T-helper 17 cell (primary cell): Measurements from ENCODE around the gene INTS2. TPM values are rescaled to one million over a fixed set of nuclear protein-coding genes. Genes with fewer than 3 reads are reported as not detected.
A peak's percentile ranks its signal among the peaks of the same experiment; 100 is the strongest.
"Not testable (repeated sequence)": the region's sequence is repeated elsewhere in the genome, so short reads cannot be mapped to it uniquely, and the experiment has no call there.

Source experiments
- ATAC-seq: fragments of 150-1000 bp; cut with Tn5 transposase; 2 replicates; pipeline ENCODE4 v1.10.0; 2021; ENCODE audit warnings: mild to moderate bottlenecking, moderate library complexity
- DNase-seq, 3 donors: peaks; one replicate each; pipeline versions ENCODE4 v3.0.0 to v3.0.0-alpha.2; 2020 to 2021
- H3K9me3 ChIP-seq: one replicate; pipeline ENCODE4 v1.7.0; 2013; ENCODE audit warnings: low read length, mild to moderate bottlenecking; ENCODE audit not compliant: control insufficient read depth, poor library complexity, severe bottlenecking
- H3K27ac Mint-ChIP-seq: one replicate; pipeline ENCODE4 v1.8.0; 2022; ENCODE audit warnings: mild to moderate bottlenecking, moderate library complexity, mixed read lengths
- H3K27me3 Mint-ChIP-seq: one replicate; pipeline ENCODE4 v1.8.0; 2022; ENCODE audit warnings: mixed read lengths
- H3K36me3 Mint-ChIP-seq: one replicate; pipeline ENCODE4 v1.8.0; 2022; ENCODE audit warnings: low read depth, mixed read lengths
- H3K4me1 Mint-ChIP-seq: one replicate; pipeline ENCODE4 v1.8.0; 2022; ENCODE audit warnings: mild to moderate bottlenecking, mixed read lengths
- H3K4me3 Mint-ChIP-seq: one replicate; pipeline ENCODE4 v1.8.0; 2022; ENCODE audit warnings: mild to moderate bottlenecking, moderate library complexity, mixed read lengths
- total RNA-seq, 4 donors: library from RNA in 2 of 4; stranded (reverse) in 2 of 4; gene quantifications; one replicate each; pipeline ENCODE4 v1.2.3 and lab custom pipeline; 2022 to 2026

INTS2 gene
- total RNA-seq, 2 donors from 2014 or later, result 9.5 to 11.4 TPM

DNA sequence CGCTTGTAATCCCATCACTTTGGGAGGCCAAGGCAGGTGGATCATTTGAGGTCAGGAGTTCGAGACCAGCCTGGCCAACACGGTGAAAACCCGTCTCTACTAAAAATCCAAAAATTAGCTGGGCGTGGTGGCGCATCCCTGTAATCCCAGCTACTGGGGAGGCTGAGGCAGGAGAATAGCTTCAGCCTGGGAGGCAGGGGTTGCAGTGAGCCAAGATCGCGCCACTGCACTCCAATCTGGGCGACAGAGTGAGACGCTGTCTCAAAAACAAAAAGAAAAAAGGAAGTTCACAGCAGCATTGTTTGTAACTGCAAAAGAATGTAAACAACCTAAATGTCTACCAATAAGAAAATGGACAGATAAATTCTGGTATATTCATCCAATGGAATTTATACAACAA, 67.4 kb downstream of the INTS2 start:
- peaks cover 11% of the 10 kb centered on the region for H3K4me1 Mint-ChIP-seq
- DNase-seq, H3K4me3 Mint-ChIP-seq, H3K27me3 Mint-ChIP-seq, H3K36me3 Mint-ChIP-seq, ATAC-seq, H3K27ac Mint-ChIP-seq, H3K9me3 ChIP-seq: not testable (repeated sequence)

DNA sequence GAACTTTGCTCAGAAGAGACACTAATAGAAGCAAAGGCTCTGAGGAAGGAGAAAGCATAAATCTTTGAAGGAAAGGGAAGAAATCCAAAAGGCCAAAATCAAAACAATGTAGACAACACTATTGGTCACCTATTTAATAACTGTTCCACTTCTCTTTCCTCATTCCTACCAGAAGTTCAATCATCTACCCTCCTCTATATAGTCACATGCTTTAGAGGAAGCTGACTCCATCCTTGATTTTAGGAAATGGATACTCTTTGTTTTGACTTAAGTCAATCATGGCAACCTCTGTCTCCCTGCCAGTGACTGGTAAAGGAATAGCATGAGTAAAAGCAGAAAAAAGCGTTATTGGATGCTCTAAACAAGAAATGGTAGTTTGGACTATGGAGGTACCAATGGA, 71.7 kb downstream of the INTS2 start:
- H3K27me3 Mint-ChIP-seq, result no peaks in the 10 kb centered on the region
- ATAC-seq, result no peak
- peaks cover 7% of the 10 kb centered on the region for H3K36me3 Mint-ChIP-seq
- no peaks in the 10 kb centered on the region for H3K9me3 ChIP-seq
- DNase-seq, result no peak
- H3K4me3 Mint-ChIP-seq, result no peak overlapping the region
- peaks cover 3% of the 10 kb centered on the region for H3K4me1 Mint-ChIP-seq
- peak overlapping the region; percentile 34 for H3K27ac Mint-ChIP-seq

DNA sequence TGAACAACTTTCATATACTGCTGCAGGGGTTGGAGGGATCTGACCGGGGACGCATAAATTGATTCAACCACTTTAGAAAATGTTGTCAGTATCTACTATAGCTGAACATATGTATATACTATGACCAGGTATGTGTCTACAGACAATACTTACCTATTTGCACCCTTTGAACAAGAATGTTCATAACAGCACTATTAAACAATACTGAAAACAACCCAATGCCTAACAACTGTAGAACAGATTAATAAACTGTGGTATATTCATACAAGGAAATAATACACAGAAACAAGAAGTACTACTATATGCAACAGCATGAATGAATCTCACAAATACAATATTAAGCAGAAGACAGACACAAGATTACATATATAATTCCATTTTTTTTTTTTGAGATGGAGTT, 74.9 kb downstream of the INTS2 start:
- H3K27me3 Mint-ChIP-seq, result no peaks in the 10 kb centered on the region
- H3K36me3 Mint-ChIP-seq, result peaks cover 7% of the 10 kb centered on the region
- no peak overlapping the region for H3K27ac Mint-ChIP-seq
- H3K4me3 Mint-ChIP-seq, result no peak overlapping the region
- H3K4me1 Mint-ChIP-seq, result peaks cover 3% of the 10 kb centered on the region
- ATAC-seq, result no peak
- no peak for DNase-seq
- H3K9me3 ChIP-seq, result no peaks in the 10 kb centered on the region

DNA sequence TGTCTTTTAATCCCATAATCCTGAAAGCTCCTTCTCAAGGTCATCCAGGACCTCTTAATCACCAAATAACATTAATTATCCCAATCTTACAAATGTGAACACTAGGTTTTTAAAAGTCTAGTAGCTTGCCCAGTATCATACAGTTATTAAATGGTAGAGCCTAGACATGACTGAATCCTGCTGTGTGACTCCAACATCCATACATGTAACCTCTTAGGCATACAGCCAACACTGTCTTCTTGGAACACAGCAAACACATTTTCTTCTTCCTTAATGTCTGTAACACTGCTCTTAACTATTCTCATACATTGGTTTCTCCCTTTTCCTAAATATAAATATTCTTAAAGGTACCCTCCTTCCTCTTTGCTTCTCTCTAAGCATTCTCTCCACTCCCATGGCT, 78.1 kb downstream of the INTS2 start:
- ATAC-seq (no peak), DNase-seq (no peak)
- no peaks in the 10 kb centered on the region for H3K9me3 ChIP-seq
- Mint-ChIP-seq H3K27me3 (no peaks in the 10 kb centered on the region), H3K4me3 (no peak overlapping the region), H3K36me3 (peaks cover 3% of the 10 kb centered on the region), H3K4me1 (no peaks in the 10 kb centered on the region), H3K27ac (no peak overlapping the region)

DNA sequence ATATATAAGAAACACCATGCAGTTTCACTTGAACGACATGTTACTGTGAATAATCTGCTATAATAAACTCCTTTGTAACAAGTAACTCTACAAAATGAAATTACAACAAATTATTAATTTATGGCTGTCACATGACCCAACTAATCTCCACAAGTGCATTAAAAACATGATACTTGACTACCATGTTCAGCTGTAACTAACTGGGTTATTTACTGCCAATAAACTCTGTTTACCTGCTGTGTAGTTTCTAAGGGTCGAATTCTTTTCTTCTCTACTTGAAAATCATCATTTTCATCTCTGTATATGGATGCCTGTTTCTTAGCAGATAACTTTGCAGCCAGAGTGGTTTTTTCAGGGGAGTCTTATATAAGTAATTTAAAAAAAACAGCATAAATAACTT, 78.9 kb downstream of the INTS2 start:
- no peaks in the 10 kb centered on the region for H3K9me3 ChIP-seq
- DNase-seq, result no peak
- no peaks in the 10 kb centered on the region for H3K27me3 Mint-ChIP-seq
- peaks cover 3% of the 10 kb centered on the region for H3K36me3 Mint-ChIP-seq
- no peak for ATAC-seq
- H3K4me3 Mint-ChIP-seq, result no peak overlapping the region
- H3K27ac Mint-ChIP-seq, result no peak overlapping the region
- H3K4me1 Mint-ChIP-seq, result no peaks in the 10 kb centered on the region

DNA sequence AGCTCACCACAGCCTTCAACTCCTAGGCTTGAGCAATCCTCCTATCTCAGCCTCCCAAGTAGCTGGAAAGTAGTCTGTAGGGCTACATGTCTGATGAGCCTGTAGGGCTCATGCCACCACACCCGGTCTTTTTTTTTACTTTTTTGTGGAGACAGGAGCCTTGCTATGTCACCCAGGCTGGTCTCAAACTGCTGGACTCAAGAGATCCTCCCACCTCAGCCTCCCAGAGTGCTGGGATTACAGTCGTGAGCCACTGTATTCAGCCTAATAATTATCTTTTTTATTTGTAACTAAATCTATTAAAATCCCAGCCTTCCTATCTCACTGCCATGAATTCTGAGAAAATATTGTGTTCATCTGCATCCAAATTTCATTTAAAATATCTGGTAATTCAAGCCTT, 79.5 kb downstream of the INTS2 start:
- ATAC-seq (no peak), DNase-seq (no peak)
- no peak overlapping the region for H3K4me3 Mint-ChIP-seq
- H3K9me3 ChIP-seq, result no peaks in the 10 kb centered on the region
- no peaks in the 10 kb centered on the region for H3K4me1 Mint-ChIP-seq
- H3K27me3 Mint-ChIP-seq, result no peaks in the 10 kb centered on the region
- no peak overlapping the region for H3K27ac Mint-ChIP-seq
- peaks cover 3% of the 10 kb centered on the region for H3K36me3 Mint-ChIP-seq

DNA sequence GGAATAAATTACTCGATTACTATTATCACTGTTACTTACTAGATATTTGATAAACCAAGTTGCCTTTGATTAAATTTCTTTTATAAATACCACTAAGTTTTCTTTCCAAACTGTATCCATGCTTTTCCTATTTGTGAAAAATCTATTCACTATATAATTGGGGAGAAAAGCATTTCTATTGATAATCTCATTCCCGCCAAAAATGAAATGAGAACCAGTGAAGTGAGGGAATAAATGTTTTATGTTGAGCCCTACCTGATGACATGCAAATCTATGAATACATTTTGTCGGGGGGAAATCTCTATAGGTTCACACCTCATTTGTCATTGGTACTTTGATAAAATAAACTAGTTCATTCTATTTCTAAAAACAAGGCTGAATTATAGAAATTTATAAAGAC, 80.1 kb downstream of the INTS2 start:
- ATAC-seq, result no peak
- Mint-ChIP-seq H3K4me3 (no peak overlapping the region), H3K27ac (no peak overlapping the region), H3K4me1 (no peaks in the 10 kb centered on the region), H3K36me3 (no peaks in the 10 kb centered on the region), H3K27me3 (no peaks in the 10 kb centered on the region)
- H3K9me3 ChIP-seq, result no peaks in the 10 kb centered on the region
- no peak for DNase-seq

DNA sequence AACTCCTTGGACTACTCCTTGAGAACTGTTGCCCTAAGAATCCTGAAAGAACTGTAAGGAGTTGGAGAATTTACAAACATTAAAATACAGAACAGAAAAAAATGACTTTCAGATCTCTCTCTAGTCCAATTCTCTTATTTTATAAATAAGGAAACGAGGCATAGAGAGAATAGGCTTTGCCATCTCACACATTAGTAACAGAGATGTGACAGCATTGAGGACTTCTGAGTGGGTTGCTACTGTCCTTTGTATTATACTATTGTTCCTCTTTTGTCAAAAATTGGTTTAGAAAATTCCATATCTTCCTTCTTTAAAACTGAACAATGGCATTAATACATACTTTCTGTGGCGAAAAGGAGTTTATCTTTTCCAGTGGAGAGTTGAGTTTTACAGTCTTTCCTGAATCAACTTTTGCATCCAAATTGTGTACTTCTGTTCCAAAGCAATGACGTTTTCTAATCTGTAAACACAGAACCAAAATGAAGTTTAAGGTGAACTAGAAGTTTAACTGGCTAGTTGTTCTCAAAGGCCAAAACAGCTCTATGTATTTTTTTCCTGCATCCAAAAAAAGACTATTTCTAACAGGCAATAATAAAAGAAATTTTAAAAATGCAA, 80.9 kb downstream of the INTS2 start:
- H3K36me3 Mint-ChIP-seq, result no peaks in the 10 kb centered on the region
- no peak overlapping the region for H3K4me3 Mint-ChIP-seq
- DNase-seq, result no peak
- ATAC-seq, result no peak
- no peaks in the 10 kb centered on the region for H3K4me1 Mint-ChIP-seq
- no peaks in the 10 kb centered on the region for H3K9me3 ChIP-seq
- H3K27me3 Mint-ChIP-seq, result no peaks in the 10 kb centered on the region
- no peak overlapping the region for H3K27ac Mint-ChIP-seq

DNA sequence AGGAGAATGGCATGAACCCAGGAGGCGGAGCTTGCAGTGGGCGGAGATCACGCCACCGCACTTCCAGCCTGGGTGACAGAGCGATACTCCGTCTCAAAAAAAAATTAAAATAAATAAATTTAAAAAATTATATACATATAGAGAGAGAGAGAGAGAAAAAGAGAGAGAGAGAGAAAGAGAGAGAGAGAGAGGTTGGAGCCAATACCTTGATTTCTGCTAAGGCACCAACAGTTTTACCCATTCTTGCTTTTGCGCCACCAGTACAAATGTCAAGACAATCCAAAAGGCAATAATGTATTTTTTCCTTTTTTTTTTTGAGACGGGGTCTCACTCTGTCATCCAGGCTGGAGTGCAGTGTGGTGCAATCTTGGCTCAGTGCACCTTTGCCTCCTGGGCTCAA, 81.7 kb downstream of the INTS2 start:
- ATAC-seq (no peak), DNase-seq (no peak)
- Mint-ChIP-seq H3K27ac (no peak overlapping the region), H3K4me1 (no peaks in the 10 kb centered on the region), H3K36me3 (no peaks in the 10 kb centered on the region), H3K4me3 (no peak overlapping the region), H3K27me3 (no peaks in the 10 kb centered on the region)
- no peaks in the 10 kb centered on the region for H3K9me3 ChIP-seq

DNA sequence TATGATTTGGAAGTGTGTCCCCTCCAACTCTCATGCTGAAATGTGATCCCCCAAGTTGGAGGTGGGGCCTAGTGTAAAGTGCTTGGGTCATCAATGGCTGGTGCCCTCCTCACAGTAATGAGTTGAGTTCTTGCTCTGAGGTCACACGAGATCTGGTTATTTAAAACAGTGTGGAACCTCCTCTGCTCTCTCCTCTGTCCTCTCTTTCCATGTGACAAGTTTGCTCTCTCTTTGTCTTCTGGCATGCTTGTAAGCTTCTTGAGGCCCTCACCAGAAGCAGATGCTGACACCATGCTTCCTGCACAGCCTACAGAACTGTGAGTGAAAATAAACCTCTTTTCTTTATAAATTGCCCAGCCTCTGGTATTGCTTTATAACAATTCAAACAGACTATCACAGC, 84.3 kb downstream of the INTS2 start:
- DNase-seq, result no peak
- no peak overlapping the region for H3K4me3 Mint-ChIP-seq
- no peaks in the 10 kb centered on the region for H3K27me3 Mint-ChIP-seq
- H3K9me3 ChIP-seq, result no peaks in the 10 kb centered on the region
- no peak overlapping the region for H3K27ac Mint-ChIP-seq
- H3K4me1 Mint-ChIP-seq, result peaks cover 2% of the 10 kb centered on the region
- no peak for ATAC-seq
- H3K36me3 Mint-ChIP-seq, result no peaks in the 10 kb centered on the region

DNA sequence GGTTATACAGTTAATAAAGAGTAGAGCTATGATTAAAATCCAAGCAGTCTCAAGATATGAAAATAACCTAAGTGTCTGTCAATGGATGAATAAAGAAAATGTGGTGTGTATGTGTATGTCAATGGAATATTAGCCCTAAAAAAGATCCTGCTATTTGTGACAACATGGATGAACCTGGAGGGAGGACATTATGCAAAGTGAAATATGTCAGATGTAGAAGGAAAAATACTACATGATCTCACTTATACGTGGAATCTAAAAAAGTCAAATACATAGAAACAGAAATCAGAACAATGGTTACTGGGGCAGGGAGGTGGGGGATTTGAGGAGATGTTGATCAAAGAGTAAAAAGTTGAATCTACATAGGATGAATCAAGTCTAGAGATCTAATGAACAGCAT, 84.9 kb downstream of the INTS2 start:
- H3K36me3 Mint-ChIP-seq, result no peaks in the 10 kb centered on the region
- H3K4me1 Mint-ChIP-seq, result peaks cover 2% of the 10 kb centered on the region
- no peak overlapping the region for H3K4me3 Mint-ChIP-seq
- no peak for DNase-seq
- no peak for ATAC-seq
- H3K27me3 Mint-ChIP-seq, result no peaks in the 10 kb centered on the region
- no peaks in the 10 kb centered on the region for H3K9me3 ChIP-seq
- H3K27ac Mint-ChIP-seq, result no peak overlapping the region

DNA sequence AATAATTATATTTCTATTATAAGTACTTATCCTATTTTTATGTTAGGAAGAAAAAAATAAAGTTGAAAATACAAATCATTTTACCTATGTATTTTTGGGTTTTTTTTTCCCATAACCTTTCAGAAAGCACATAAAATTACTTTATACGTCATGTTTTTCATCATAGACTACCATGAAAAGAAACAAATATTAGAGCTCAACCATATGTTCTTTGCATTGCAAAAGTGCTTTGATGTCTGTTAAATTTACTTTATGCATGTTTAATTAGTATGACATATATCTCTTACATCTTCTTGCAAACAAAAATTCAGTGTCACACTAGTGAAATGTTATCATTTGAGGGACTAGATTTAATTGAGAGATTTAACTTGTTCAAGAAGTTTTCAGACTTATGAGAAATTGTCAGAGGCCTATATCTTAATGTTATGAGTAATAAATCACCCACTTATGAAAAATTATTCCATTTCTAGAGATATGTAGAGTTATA, 88.4 kb downstream of the INTS2 start:
- Mint-ChIP-seq H3K4me3 (no peak overlapping the region), H3K27me3 (no peaks in the 10 kb centered on the region), H3K27ac (no peak overlapping the region), H3K4me1 (peaks cover 2% of the 10 kb centered on the region), H3K36me3 (no peaks in the 10 kb centered on the region)
- DNase-seq, result no peak
- H3K9me3 ChIP-seq, result no peaks in the 10 kb centered on the region
- ATAC-seq, result no peak

DNA sequence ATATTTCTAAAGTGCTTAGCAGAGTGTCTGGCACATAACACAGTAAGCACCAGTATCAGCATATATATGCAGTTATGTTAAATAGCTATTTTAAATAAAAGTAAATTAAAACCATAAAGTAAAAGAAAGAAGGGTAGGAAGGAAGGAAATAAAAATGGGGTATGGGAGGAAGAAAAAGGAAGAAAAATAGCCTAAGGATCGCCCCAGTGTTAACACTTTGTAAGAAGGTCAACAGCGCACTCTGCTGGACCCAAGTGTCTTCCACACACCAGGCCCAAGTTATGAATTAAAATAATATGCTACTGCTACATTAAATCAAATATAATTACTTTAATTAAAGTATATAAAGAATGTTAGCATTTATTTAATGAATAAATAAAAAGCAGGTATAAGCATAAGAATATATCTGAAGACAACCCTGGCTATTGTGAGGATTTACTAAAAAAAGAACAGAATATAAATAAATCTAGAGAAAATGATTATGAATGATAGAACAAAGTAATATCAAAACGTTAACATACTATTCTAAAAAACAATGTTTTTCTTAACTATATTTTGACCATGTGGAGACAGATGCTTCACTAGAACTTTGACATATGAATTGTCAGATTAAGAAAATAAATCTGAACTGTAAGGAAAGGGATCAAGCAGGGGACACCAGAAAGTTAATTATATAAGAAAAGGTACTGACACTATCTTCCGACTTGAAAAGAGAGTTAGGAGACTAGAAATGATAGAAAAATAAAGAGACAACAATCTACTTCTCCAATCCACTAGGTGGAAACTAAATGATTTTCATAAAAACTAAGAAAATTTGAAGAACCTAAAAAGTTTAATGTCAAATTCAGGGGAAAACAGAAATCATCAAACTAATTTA, 90.4 kb downstream of the INTS2 start:
- peaks cover 2% of the 10 kb centered on the region for H3K4me1 Mint-ChIP-seq
- H3K36me3 Mint-ChIP-seq, result no peaks in the 10 kb centered on the region
- no peak overlapping the region for H3K4me3 Mint-ChIP-seq
- H3K27me3 Mint-ChIP-seq, result no peaks in the 10 kb centered on the region
- DNase-seq, result peak; percentile 27 to 30 (median 28)
- H3K27ac Mint-ChIP-seq, result no peak overlapping the region
- ATAC-seq, result peak; percentile 60
- H3K9me3 ChIP-seq, result no peaks in the 10 kb centered on the region
